ENCODE measurements around the gene APH1B. TPM values are rescaled to one million over a fixed set of nuclear protein-coding genes. Genes with fewer than 3 reads are reported as not detected.

APH1B gene
- total RNA-seq, 1 donor = 17.7 TPM

DNA sequence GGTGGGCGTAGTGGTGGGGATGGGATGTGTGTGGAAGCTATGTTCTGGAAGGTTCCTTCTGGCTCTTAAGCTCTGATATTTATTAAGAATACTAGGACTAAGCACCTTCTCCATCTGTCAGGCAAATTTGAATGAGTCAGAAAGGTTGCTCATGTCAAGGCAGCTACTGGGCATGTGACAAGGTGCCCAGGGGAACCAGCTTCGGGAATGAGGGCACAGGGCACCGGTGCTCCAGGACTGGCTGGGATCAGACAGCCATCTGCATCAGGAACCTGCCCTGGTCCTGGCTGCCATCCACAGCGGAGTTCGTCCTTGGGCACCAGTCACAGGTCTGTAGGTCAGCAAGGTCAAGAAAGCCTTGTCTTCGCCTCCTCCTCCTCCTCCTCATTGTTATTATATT is 71.8 kb downstream of the APH1B start:
- no peak for TF ChIP-seq CTCF (IDR thresholded peaks at IDR 0.05; ENCODE audit: extremely low read depth, low read depth, low read length)
- peaks cover 51% of the 10 kb centered on the region for H3K4me1 ChIP-seq (ENCODE audit: insufficient read depth, low read length)
- no peak overlapping the region for H2AFZ ChIP-seq (ENCODE audit: low read length)
- DNase-seq (ENCODE audit: insufficient read length, low spot score, missing footprints) = peak; percentile 90
- H3K36me3 ChIP-seq (ENCODE audit: insufficient read depth, low read length) = no peaks in the 10 kb centered on the region
- H3K79me2 ChIP-seq (ENCODE audit: insufficient read depth, low read length) = peaks cover 26% of the 10 kb centered on the region
- H3K27me3 ChIP-seq (ENCODE audit: insufficient read depth, low read length) = no peaks in the 10 kb centered on the region
- H4K20me1 ChIP-seq (ENCODE audit: insufficient read depth, low read length) = no peaks in the 10 kb centered on the region
- H3K4me2 ChIP-seq (ENCODE audit: insufficient read depth, low read length) = peak overlapping the region; percentile 43
- peak overlapping the region; percentile 90 for H3K27ac ChIP-seq (ENCODE audit: low read depth, low read length)
- no peaks in the 10 kb centered on the region for H3K9me3 ChIP-seq (ENCODE audit: low read depth, low read length)
- H3K4me3 ChIP-seq (ENCODE audit: insufficient read depth, low read length) = no peak overlapping the region

GRCh38 chr15:63349621-63350020 is 72.2 kb downstream of the APH1B start:
- Histone ChIP-seq H2AFZ (ENCODE audit: low read length) (no peak overlapping the region), H3K27ac (ENCODE audit: low read depth, low read length) (peak overlapping the region; percentile 90), H3K4me1 (ENCODE audit: insufficient read depth, low read length) (peaks cover 48% of the 10 kb centered on the region)

GRCh38 chr15:63350178-63350621 is 72.8 kb downstream of the APH1B start:
- peak overlapping the region; percentile 18 for H3K27ac ChIP-seq (ENCODE audit: low read depth, low read length)
- H3K9me3 ChIP-seq (ENCODE audit: low read depth, low read length) = no peaks in the 10 kb centered on the region
- no peak for TF ChIP-seq CTCF (IDR thresholded peaks at IDR 0.05; ENCODE audit: extremely low read depth, low read depth, low read length)
- no peaks in the 10 kb centered on the region for H4K20me1 ChIP-seq (ENCODE audit: insufficient read depth, low read length)
- H3K4me2 ChIP-seq (ENCODE audit: insufficient read depth, low read length) = no peak overlapping the region
- DNase-seq (ENCODE audit: insufficient read length, low spot score, missing footprints) = peak; percentile 72
- H3K36me3 ChIP-seq (ENCODE audit: insufficient read depth, low read length) = no peaks in the 10 kb centered on the region
- peaks cover 42% of the 10 kb centered on the region for H3K4me1 ChIP-seq (ENCODE audit: insufficient read depth, low read length)
- H2AFZ ChIP-seq (ENCODE audit: low read length) = peak overlapping the region; percentile 35
- H3K4me3 ChIP-seq (ENCODE audit: insufficient read depth, low read length) = no peak overlapping the region
- H3K27me3 ChIP-seq (ENCODE audit: insufficient read depth, low read length) = no peaks in the 10 kb centered on the region
- H3K79me2 ChIP-seq (ENCODE audit: insufficient read depth, low read length) = peaks cover 31% of the 10 kb centered on the region

More at GRCh38 chr15:63349621-63350020, 72.2 kb downstream of the APH1B start:
- H4K20me1 ChIP-seq (ENCODE audit: insufficient read depth, low read length) = no peaks in the 10 kb centered on the region
- no peak for DNase-seq (ENCODE audit: insufficient read length, low spot score, missing footprints)
- peaks cover 26% of the 10 kb centered on the region for H3K79me2 ChIP-seq (ENCODE audit: insufficient read depth, low read length)
- H3K4me3 ChIP-seq (ENCODE audit: insufficient read depth, low read length) = no peak overlapping the region
- no peaks in the 10 kb centered on the region for H3K36me3 ChIP-seq (ENCODE audit: insufficient read depth, low read length)
- no peaks in the 10 kb centered on the region for H3K27me3 ChIP-seq (ENCODE audit: insufficient read depth, low read length)
- H3K4me2 ChIP-seq (ENCODE audit: insufficient read depth, low read length) = no peak overlapping the region
- no peak for TF ChIP-seq CTCF (IDR thresholded peaks at IDR 0.05; ENCODE audit: extremely low read depth, low read depth, low read length)
- no peaks in the 10 kb centered on the region for H3K9me3 ChIP-seq (ENCODE audit: low read depth, low read length)

GRCh38 chr15:63351170-63351569 is 73.8 kb downstream of the APH1B start:
- TF ChIP-seq CTCF (IDR thresholded peaks at IDR 0.05; ENCODE audit: extremely low read depth, low read depth, low read length) = no peak
- no peak for DNase-seq (ENCODE audit: insufficient read length, low spot score, missing footprints)
- Histone ChIP-seq H3K36me3 (ENCODE audit: insufficient read depth, low read length) (no peaks in the 10 kb centered on the region), H4K20me1 (ENCODE audit: insufficient read depth, low read length) (no peaks in the 10 kb centered on the region), H3K9me3 (ENCODE audit: low read depth, low read length) (no peaks in the 10 kb centered on the region), H3K27me3 (ENCODE audit: insufficient read depth, low read length) (no peaks in the 10 kb centered on the region), H3K4me2 (ENCODE audit: insufficient read depth, low read length) (no peak overlapping the region), H2AFZ (ENCODE audit: low read length) (no peak overlapping the region), H3K27ac (ENCODE audit: low read depth, low read length) (no peak overlapping the region), H3K4me3 (ENCODE audit: insufficient read depth, low read length) (no peak overlapping the region), H3K79me2 (ENCODE audit: insufficient read depth, low read length) (peaks cover 30% of the 10 kb centered on the region), H3K4me1 (ENCODE audit: insufficient read depth, low read length) (peaks cover 39% of the 10 kb centered on the region)
